ENCODE measurements around the gene CD207.
A peak's percentile ranks its signal among the peaks of the same experiment; 100 is the strongest.

Gene CD207

DNA sequence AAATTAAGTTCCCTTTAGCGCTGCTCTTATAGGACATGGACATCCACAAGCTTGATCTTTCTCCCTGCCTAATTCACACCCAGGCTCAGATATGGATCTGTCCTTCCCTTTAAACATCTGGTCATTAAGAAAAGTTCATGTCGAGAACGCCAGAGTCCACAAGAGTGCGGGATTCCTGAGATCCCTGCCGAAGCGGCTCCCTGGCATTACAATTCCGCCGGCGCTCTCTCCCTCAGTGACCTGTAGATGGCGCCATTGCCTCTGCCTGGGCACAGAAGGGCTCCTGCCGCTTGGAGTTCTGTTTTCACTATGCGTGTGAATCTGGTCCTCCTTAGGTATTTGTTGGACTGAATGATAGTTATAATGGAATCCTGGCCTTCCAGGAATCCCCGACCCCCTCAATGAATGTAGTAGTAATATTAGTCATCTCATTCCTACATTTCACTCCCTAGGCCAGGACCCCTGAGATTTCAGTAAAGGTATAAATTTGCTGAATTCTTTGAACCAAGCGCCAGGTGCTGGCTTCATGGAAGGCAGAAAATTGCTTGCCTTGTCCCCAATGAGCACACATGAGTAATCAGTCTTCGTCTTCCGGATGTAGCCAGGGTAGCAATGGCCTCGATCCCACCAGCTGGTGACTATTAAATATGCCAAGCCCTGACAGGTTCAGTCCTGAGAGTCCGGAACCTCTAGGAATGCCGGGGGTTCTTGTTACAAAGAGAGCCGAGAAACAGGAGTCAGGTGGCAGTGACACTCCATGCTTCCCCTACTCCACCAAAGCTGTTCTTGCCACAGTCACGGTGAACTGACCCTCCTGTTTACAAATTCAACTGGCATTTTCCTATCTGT is 26.4 kb upstream of the CD207 start:
- Histone ChIP-seq H3K4me1 (ENCODE audit: insufficient read depth, insufficient read length) (no peaks in the 10 kb centered on the region), H3K9ac (ENCODE audit: insufficient read length, low read depth) (peak overlapping the region; percentile 36), H3K9me3 (ENCODE audit: insufficient read depth, low read length) (no peaks in the 10 kb centered on the region), H3K27me3 (ENCODE audit: insufficient read depth, insufficient read length) (peaks cover 43% of the 10 kb centered on the region), H3K4me3 (ENCODE audit: insufficient read length, low read depth) (no peak overlapping the region), H3K36me3 (ENCODE audit: insufficient read depth, insufficient read length, low read length) (no peaks in the 10 kb centered on the region)
- no peak for TF ChIP-seq YY1 (IDR thresholded peaks at IDR 0.05; ENCODE audit: insufficient read depth, insufficient read length)
- no peak for TF ChIP-seq ZNF274 (IDR thresholded peaks at IDR 0.05; ENCODE audit: low read depth, low read length)
- TF ChIP-seq SUZ12 (IDR thresholded peaks at IDR 0.05; ENCODE audit: extremely low read depth, insufficient read depth, insufficient read length) = no peak
- peak; percentile 73 for DNase-seq (ENCODE audit: low read depth, low spot score)

DNA sequence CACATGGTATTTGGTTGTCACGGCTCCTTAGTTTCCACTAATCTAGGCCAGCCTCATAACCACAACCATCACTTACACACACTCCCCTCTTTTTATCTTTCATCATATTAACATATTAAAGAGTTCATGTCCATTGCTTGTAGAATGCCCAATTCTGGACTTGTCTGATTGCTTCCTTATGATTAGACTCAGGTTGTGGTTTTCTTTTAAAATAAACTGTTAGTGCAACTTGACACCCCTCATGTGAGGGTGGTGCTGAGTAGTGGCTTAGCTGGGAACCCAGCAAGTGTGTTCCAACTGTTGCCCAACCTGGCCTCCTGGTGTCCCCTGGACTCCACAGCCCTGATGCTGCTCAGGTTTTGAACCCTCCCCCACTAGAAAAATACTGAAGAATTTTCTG is 20.1 kb upstream of the CD207 start:
- peaks cover 17% of the 10 kb centered on the region for H3K27me3 ChIP-seq (ENCODE audit: insufficient read depth, insufficient read length)
- no peak overlapping the region for H3K4me3 ChIP-seq (ENCODE audit: insufficient read length, low read depth)
- no peak for DNase-seq (ENCODE audit: low read depth, low spot score)
- no peak overlapping the region for H3K9ac ChIP-seq (ENCODE audit: insufficient read length, low read depth)
- H3K36me3 ChIP-seq (ENCODE audit: insufficient read depth, insufficient read length, low read length) = no peaks in the 10 kb centered on the region
- H3K4me1 ChIP-seq (ENCODE audit: insufficient read depth, insufficient read length) = no peaks in the 10 kb centered on the region
- TF ChIP-seq SUZ12 (IDR thresholded peaks at IDR 0.05; ENCODE audit: extremely low read depth, insufficient read depth, insufficient read length) (no peak), YY1 (IDR thresholded peaks at IDR 0.05; ENCODE audit: insufficient read depth, insufficient read length) (no peak)
- no peaks in the 10 kb centered on the region for H3K9me3 ChIP-seq (ENCODE audit: insufficient read depth, low read length)

DNA sequence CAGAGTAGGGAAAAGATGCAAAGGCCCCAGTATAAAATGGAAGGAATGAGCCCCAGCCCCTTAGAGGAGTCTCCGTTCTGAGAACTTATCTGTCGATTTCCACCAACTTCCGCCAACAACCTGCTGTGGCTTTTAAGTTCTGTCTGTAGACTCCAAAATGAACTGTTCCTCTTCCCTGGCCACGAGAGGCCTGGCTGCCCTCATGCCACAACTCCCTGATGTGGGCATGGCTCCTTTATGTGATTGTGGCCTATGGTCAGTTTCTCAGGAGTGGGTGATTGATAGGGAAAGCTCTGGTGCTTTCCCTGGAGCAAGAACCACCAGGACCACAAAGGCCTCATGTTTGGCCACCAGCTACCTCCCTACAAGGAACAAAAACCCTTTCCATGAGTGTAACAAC is 18.8 kb upstream of the CD207 start:
- TF ChIP-seq ZNF274 (IDR thresholded peaks at IDR 0.05; ENCODE audit: low read depth, low read length) (no peak), YY1 (IDR thresholded peaks at IDR 0.05; ENCODE audit: insufficient read depth, insufficient read length) (no peak)
- Histone ChIP-seq H3K4me3 (ENCODE audit: insufficient read length, low read depth) (no peak overlapping the region), H3K9me3 (ENCODE audit: insufficient read depth, low read length) (no peaks in the 10 kb centered on the region), H3K36me3 (ENCODE audit: insufficient read depth, insufficient read length, low read length) (no peaks in the 10 kb centered on the region), H3K4me1 (ENCODE audit: insufficient read depth, insufficient read length) (no peaks in the 10 kb centered on the region), H3K9ac (ENCODE audit: insufficient read length, low read depth) (no peak overlapping the region), H3K27me3 (ENCODE audit: insufficient read depth, insufficient read length) (peaks cover 4% of the 10 kb centered on the region)
- DNase-seq (ENCODE audit: low read depth, low spot score) = no peak

DNA sequence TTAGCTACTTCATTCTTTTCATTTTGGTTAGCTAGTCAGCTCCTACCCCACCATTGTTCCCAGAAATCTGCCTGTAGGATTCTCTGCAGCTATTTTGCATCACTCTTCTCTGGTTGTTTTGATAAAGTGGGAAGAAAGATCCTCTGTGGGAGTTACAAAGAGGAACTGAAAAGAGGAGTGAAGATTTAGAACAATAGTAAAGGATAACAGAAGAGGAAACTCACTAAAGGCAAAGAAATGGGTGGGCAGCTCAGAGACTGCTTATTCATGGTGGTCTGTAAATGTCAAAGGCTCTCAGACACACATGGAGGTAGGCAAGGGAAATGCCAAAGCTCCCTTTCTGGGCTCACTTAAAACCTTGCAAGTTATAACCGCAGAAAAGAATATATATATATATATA is 17.2 kb upstream of the CD207 start:
- no peaks in the 10 kb centered on the region for H3K27me3 ChIP-seq (ENCODE audit: insufficient read depth, insufficient read length)
- no peaks in the 10 kb centered on the region for H3K36me3 ChIP-seq (ENCODE audit: insufficient read depth, insufficient read length, low read length)
- no peaks in the 10 kb centered on the region for H3K4me1 ChIP-seq (ENCODE audit: insufficient read depth, insufficient read length)
- H3K9ac ChIP-seq (ENCODE audit: insufficient read length, low read depth) = no peak overlapping the region
- H3K4me3 ChIP-seq (ENCODE audit: insufficient read length, low read depth) = no peak overlapping the region
- DNase-seq (ENCODE audit: low read depth, low spot score) = no peak
- no peaks in the 10 kb centered on the region for H3K9me3 ChIP-seq (ENCODE audit: insufficient read depth, low read length)
- TF ChIP-seq YY1 (IDR thresholded peaks at IDR 0.05; ENCODE audit: insufficient read depth, insufficient read length) = no peak
- no peak for TF ChIP-seq SUZ12 (IDR thresholded peaks at IDR 0.05; ENCODE audit: extremely low read depth, insufficient read depth, insufficient read length)
- TF ChIP-seq ZNF274 (IDR thresholded peaks at IDR 0.05; ENCODE audit: low read depth, low read length) = no peak

DNA sequence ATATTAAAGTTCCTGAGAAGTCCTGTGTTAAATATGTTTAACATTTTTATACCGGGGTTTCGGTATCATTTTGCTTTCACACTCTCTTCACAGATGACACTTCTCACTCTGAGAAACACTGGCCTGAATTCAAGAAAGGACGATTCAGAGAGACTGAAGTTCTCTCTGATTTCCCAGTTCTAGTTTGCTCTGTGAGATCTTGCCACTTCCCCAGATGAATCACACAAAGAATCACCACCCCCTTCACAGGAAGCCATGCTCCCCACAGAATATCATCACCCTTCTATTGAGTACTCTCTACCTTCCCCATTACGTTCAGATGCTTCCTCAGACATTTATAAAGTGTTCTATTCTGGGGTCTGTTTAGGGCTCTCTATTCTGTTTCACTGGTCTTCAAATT is 16.1 kb upstream of the CD207 start:
- Histone ChIP-seq H3K36me3 (ENCODE audit: insufficient read depth, insufficient read length, low read length) (no peaks in the 10 kb centered on the region), H3K9ac (ENCODE audit: insufficient read length, low read depth) (no peak overlapping the region), H3K4me3 (ENCODE audit: insufficient read length, low read depth) (no peak overlapping the region), H3K9me3 (ENCODE audit: insufficient read depth, low read length) (no peaks in the 10 kb centered on the region), H3K27me3 (ENCODE audit: insufficient read depth, insufficient read length) (no peaks in the 10 kb centered on the region), H3K4me1 (ENCODE audit: insufficient read depth, insufficient read length) (no peaks in the 10 kb centered on the region)
- TF ChIP-seq YY1 (IDR thresholded peaks at IDR 0.05; ENCODE audit: insufficient read depth, insufficient read length) (no peak), ZNF274 (IDR thresholded peaks at IDR 0.05; ENCODE audit: low read depth, low read length) (no peak), SUZ12 (IDR thresholded peaks at IDR 0.05; ENCODE audit: extremely low read depth, insufficient read depth, insufficient read length) (no peak)
- no peak for DNase-seq (ENCODE audit: low read depth, low spot score)

DNA sequence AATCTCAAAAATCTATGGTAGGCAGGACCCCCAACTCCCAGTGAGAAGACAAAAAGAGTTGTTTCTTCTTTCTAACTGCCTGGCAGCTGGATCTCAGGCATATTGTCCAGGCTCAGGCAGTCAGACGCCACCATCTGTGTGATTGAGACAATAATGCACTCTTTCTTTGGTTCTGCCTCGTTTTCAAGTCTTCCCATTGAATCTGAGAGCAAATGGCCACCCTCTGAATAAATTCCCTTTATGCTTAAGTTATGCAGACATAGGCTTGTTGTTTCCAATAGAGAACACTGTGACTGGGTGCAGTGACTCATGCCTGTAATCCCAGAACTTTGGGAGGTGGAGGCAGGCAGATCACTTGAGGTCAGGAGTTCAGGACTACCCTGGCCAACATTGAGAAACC is 15.3 kb upstream of the CD207 start:
- H3K4me1 ChIP-seq (ENCODE audit: insufficient read depth, insufficient read length) = no peaks in the 10 kb centered on the region
- H3K9ac ChIP-seq (ENCODE audit: insufficient read length, low read depth) = no peak overlapping the region
- no peak overlapping the region for H3K4me3 ChIP-seq (ENCODE audit: insufficient read length, low read depth)
- TF ChIP-seq SUZ12 (IDR thresholded peaks at IDR 0.05; ENCODE audit: extremely low read depth, insufficient read depth, insufficient read length) (no peak), ZNF274 (IDR thresholded peaks at IDR 0.05; ENCODE audit: low read depth, low read length) (no peak), YY1 (IDR thresholded peaks at IDR 0.05; ENCODE audit: insufficient read depth, insufficient read length) (no peak)
- no peak for DNase-seq (ENCODE audit: low read depth, low spot score)
- H3K36me3 ChIP-seq (ENCODE audit: insufficient read depth, insufficient read length, low read length) = no peaks in the 10 kb centered on the region
- H3K9me3 ChIP-seq (ENCODE audit: insufficient read depth, low read length) = no peaks in the 10 kb centered on the region
- no peaks in the 10 kb centered on the region for H3K27me3 ChIP-seq (ENCODE audit: insufficient read depth, insufficient read length)

DNA sequence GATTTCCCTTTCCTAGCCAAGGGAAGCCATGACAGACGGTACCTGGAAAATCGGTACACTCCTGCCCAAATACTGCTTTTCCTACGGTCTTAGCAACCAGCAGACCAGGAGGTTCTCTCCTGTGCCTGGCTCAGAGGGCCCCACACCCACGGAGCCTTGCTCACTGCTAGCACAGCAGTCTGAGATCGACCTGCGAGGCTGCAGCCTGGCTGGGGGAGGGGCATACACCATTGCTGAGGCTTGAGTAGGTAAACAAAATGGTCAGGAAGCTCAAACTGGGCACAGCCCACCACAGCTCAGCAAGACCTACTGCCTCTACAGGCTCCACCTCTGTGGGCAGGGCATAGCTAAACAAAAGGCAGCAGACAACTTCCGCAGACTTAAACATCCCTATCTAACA is 6.8 kb upstream of the CD207 start:
- TF ChIP-seq ZNF274 (IDR thresholded peaks at IDR 0.05; ENCODE audit: low read depth, low read length) (no peak), YY1 (IDR thresholded peaks at IDR 0.05; ENCODE audit: insufficient read depth, insufficient read length) (no peak), SUZ12 (IDR thresholded peaks at IDR 0.05; ENCODE audit: extremely low read depth, insufficient read depth, insufficient read length) (no peak)
- H3K9ac ChIP-seq (ENCODE audit: insufficient read length, low read depth) = no peak overlapping the region
- H3K36me3 ChIP-seq (ENCODE audit: insufficient read depth, insufficient read length, low read length) = no peaks in the 10 kb centered on the region
- no peaks in the 10 kb centered on the region for H3K27me3 ChIP-seq (ENCODE audit: insufficient read depth, insufficient read length)
- no peaks in the 10 kb centered on the region for H3K4me1 ChIP-seq (ENCODE audit: insufficient read depth, insufficient read length)
- no peak overlapping the region for H3K4me3 ChIP-seq (ENCODE audit: insufficient read length, low read depth)
- H3K9me3 ChIP-seq (ENCODE audit: insufficient read depth, low read length) = 0 out of 2 replicates have a peak, but pooled peaks cover 5% of the 10 kb centered on the region
- DNase-seq (ENCODE audit: low read depth, low spot score) = peak; percentile 55

All from NT2/D1 (cell line).